HCT116 (cell line): ENCODE measurements around the gene ADGRG6. TPM values are rescaled to one million over a fixed set of nuclear protein-coding genes. Genes with fewer than 3 reads are reported as not detected.

ENCODE experiments used
- ATAC-seq: fragments of 200-7000 bp; cut with Tn5 transposase; 2 replicates; pipeline ENCODE4 v1.9.1; 2020; ENCODE audit warnings: mild to moderate bottlenecking, moderate library complexity
- BruUV-seq: library from RNA; stranded (reverse); fragments of 400-500 nt; replicated peaks from 2 replicates; lab custom pipeline; 2021; lab: Mats Ljungman, UMichigan
- CTCF ChIA-PET: fragments of 300-600 bp; sonication (Branson Sonifier 250); formaldehyde crosslinking; loops from one replicate; lab custom pipeline; 2021; ENCODE audit warnings: antibody characterized with exemption; lab: Charles Lee
- POLR2A ChIA-PET: fragments of 300-600, 350-600 bp; sonication (Branson Sonifier 250); formaldehyde crosslinking; loops from one replicate; lab custom pipeline; 2021; ENCODE audit warnings: antibody characterized with exemption; lab: Charles Lee
- RAD21 ChIA-PET, 2 experiments: fragments of 300-600 bp; sonication (Branson Sonifier 250); formaldehyde crosslinking; loops; one replicate each; lab custom pipeline; 2023; ENCODE audit warnings: low total read pairs in 2 of 2; ENCODE audit not compliant: uncharacterized antibody in 2 of 2, unreplicated experiment in 2 of 2, low non-redundant PET in 1 of 2; lab: Charles Lee
- DNase-seq: peaks from one replicate; pipeline ENCODE4 v3.0.0-alpha.2; 2010; ENCODE audit warnings: low read depth, low spot score
- H2AFZ ChIP-seq: fragments of 200-600 bp; shearing (Covaris generic), sonication (generic); 2 replicates; pipeline ENCODE4 v1.6.1; 2017; ENCODE audit warnings: low read depth, mixed run types, mixed read lengths, antibody characterized with exemption, low read length; ENCODE audit not compliant: poor library complexity, severe bottlenecking
- H3K27ac ChIP-seq: 2 replicates; pipeline ENCODE4 v1.5.1; 2012; ENCODE audit warnings: low read depth, low read length
- H3K27me3 ChIP-seq: fragments of 200-600 bp; sonication (generic); 2 replicates; pipeline ENCODE4 v1.6.1; 2016; ENCODE audit warnings: mixed run types, low read length, mixed read lengths; ENCODE audit not compliant: insufficient read depth
- H3K36me3 ChIP-seq, 2 experiments: fragments of 200-500 bp in 1 of 2; fragments of 200-600 bp in 1 of 2; sonication (Bioruptor generic) in 1 of 2; sonication (generic) in 1 of 2; 2 replicates each; pipeline versions ENCODE4 v1.5.1 to v1.6.1; 2014 to 2016; ENCODE audit warnings: low read length in 2 of 2, inconsistent platforms in 1 of 2, mixed read lengths in 1 of 2, mixed run types in 1 of 2; ENCODE audit not compliant: insufficient read depth in 2 of 2, control insufficient read depth in 1 of 2
- H3K4me1 ChIP-seq, 2 experiments: fragments of 200-600 bp in 1 of 2; sonication (generic) in 1 of 2; 2 replicates each; pipeline versions ENCODE4 v1.5.1 to v1.6.1; 2012 to 2017; ENCODE audit warnings: low read length in 2 of 2, inconsistent platforms in 1 of 2, mild to moderate bottlenecking in 1 of 2, mixed read lengths in 1 of 2, mixed run types in 1 of 2, moderate library complexity in 1 of 2; ENCODE audit not compliant: insufficient read depth in 2 of 2, control insufficient read depth in 1 of 2
- H3K4me2 ChIP-seq: fragments of 200-600 bp; sonication (generic); 2 replicates; pipeline ENCODE4 v1.6.1; 2017; ENCODE audit warnings: mixed run types, low read length, mixed read lengths
- H3K4me3 ChIP-seq, 2 experiments: fragments of 200-600 bp in 1 of 2; sonication (generic) in 1 of 2; replicated peaks in 1 of 2; 2 replicates each; pipeline ENCODE4 v1.5.1; 2011 to 2016; ENCODE audit warnings: low read length in 2 of 2, control low read depth in 1 of 2, low read depth in 1 of 2, mild to moderate bottlenecking in 1 of 2, mixed read lengths in 1 of 2, mixed run types in 1 of 2
- H3K79me2 ChIP-seq: fragments of 200-600 bp; sonication (generic); 2 replicates; pipeline ENCODE4 v1.6.1; 2017; ENCODE audit warnings: mild to moderate bottlenecking, mixed run types, low read length, moderate library complexity, mixed read lengths; ENCODE audit not compliant: insufficient read depth
- H3K9ac ChIP-seq: fragments of 200-600 bp; sonication (generic); 2 replicates; pipeline ENCODE4 v1.6.1; 2016; ENCODE audit warnings: low read length, mixed read lengths
- H3K9me2 ChIP-seq: fragments of 200-600 bp; sonication (generic), shearing (Covaris generic); 2 replicates; pipeline ENCODE4 v1.6.1; 2017; ENCODE audit warnings: mixed run types, mild to moderate bottlenecking, moderate library complexity; ENCODE audit not compliant: insufficient read depth
- H3K9me3 ChIP-seq, 2 experiments: fragments of 200-500 bp in 1 of 2; fragments of 200-600 bp in 1 of 2; sonication (Bioruptor generic) in 1 of 2; sonication (generic) in 1 of 2; 2 replicates each; pipeline ENCODE4 v1.6.1; 2014 to 2017; ENCODE audit warnings: low read length in 2 of 2, mixed read lengths in 2 of 2, inconsistent platforms in 1 of 2, low read depth in 1 of 2, mild to moderate bottlenecking in 1 of 2, mixed run types in 1 of 2, moderate library complexity in 1 of 2; ENCODE audit not compliant: control insufficient read depth in 1 of 2, insufficient read depth in 1 of 2
- H4K20me1 ChIP-seq: fragments of 200-600 bp; sonication (generic), shearing (Covaris generic); 2 replicates; pipeline ENCODE4 v1.6.1; 2017; ENCODE audit warnings: mixed run types, mild to moderate bottlenecking, moderate library complexity; ENCODE audit not compliant: insufficient read depth
- ATF3 ChIP-seq: IDR thresholded peaks from 2 replicates; pipeline ENCODE4 v1.6.1; 2012
- CEBPB ChIP-seq: IDR thresholded peaks from 2 replicates; pipeline ENCODE4 v1.6.1; 2012; ENCODE audit warnings: low read depth
- CTCF ChIP-seq, 3 experiments: fragments of 200-600 bp in 1 of 3; sonication (generic) in 1 of 3; IDR thresholded peaks in 2 of 3; conservative IDR thresholded peaks in 1 of 3; 2 replicates each; pipeline ENCODE4 v1.5.1; 2012 to 2017; ENCODE audit warnings: low read depth in 2 of 3, low read length in 2 of 3, antibody characterized with exemption in 1 of 3, borderline replicate concordance in 1 of 3, control low read depth in 1 of 3, mild to moderate bottlenecking in 1 of 3, mixed read lengths in 1 of 3, mixed run types in 1 of 3, moderate library complexity in 1 of 3; ENCODE audit not compliant: insufficient read depth in 1 of 3
- ELF1 ChIP-seq: IDR thresholded peaks from 2 replicates; pipeline ENCODE4 v1.6.1; 2012; ENCODE audit warnings: low read depth, borderline replicate concordance
- EZH2 ChIP-seq: fragments of 200-600 bp; sonication (generic); IDR thresholded peaks from 2 replicates; pipeline ENCODE4 v1.6.1; 2017; ENCODE audit warnings: antibody characterized with exemption, mixed run types
- EZH2phosphoT487 ChIP-seq: fragments of 200-600 bp; IDR thresholded peaks from 2 replicates; pipeline ENCODE4 v1.6.1; 2018; ENCODE audit warnings: antibody characterized with exemption, borderline replicate concordance
- FOSL1 ChIP-seq: IDR thresholded peaks from 2 replicates; pipeline ENCODE4 v1.6.1; 2012; ENCODE audit warnings: low read depth
- JUND ChIP-seq: IDR thresholded peaks from 2 replicates; pipeline ENCODE4 v1.6.1; 2012
- RAD21 ChIP-seq: IDR thresholded peaks from 2 replicates; pipeline ENCODE4 v1.6.1; 2012; ENCODE audit warnings: low read depth, mild to moderate bottlenecking
- REST ChIP-seq: IDR thresholded peaks from 2 replicates; pipeline ENCODE4 v1.6.1; 2012; ENCODE audit warnings: low read depth
- SIN3A ChIP-seq: IDR thresholded peaks from 2 replicates; pipeline ENCODE4 v1.6.1; 2012; ENCODE audit warnings: low read depth
- SP1 ChIP-seq: IDR thresholded peaks from 2 replicates; pipeline ENCODE4 v1.6.1; 2012; ENCODE audit warnings: low read depth
- SRF ChIP-seq: IDR thresholded peaks from 2 replicates; pipeline ENCODE4 v1.6.1; 2012; ENCODE audit warnings: low read depth
- TCF7L2 ChIP-seq: IDR thresholded peaks from 2 replicates; pipeline ENCODE4 v1.7.0; 2011; ENCODE audit warnings: borderline replicate concordance, inconsistent platforms; ENCODE audit not compliant: insufficient read depth, insufficient read length; ENCODE audit errors: extremely low read depth
- ZBTB33 ChIP-seq: IDR thresholded peaks from 2 replicates; pipeline ENCODE4 v1.6.1; 2011; ENCODE audit warnings: mild to moderate bottlenecking, low read length, moderate library complexity; ENCODE audit not compliant: insufficient replicate concordance; ENCODE audit errors: extremely low read depth
- ZFX ChIP-seq: fragments of 450-650 bp; IDR thresholded peaks from 2 replicates; pipeline ENCODE4 v1.6.1; 2017
- ZNF274 ChIP-seq: fragments of 200-500 bp; sonication (Bioruptor generic); IDR thresholded peaks from 2 replicates; pipeline ENCODE4 v1.6.1; 2014; ENCODE audit warnings: mild to moderate bottlenecking, low read depth, low read length, inconsistent platforms
- intact Hi-C: fragments of 100-400 bp; cut with micrococcal nuclease; formaldehyde crosslinking; loops from 2 replicates; pipeline ENCODE4 v1.10.0; 2022
- total RNA-seq: library from RNA; stranded (reverse); gene quantifications from one replicate; pipeline ENCODE4 v1.2.1, GENCODE V29; 2021; ENCODE audit not compliant: unreplicated experiment

ADGRG6 gene
- total RNA-seq, 1 experiment from 2014 or later = 67.9 TPM

- Histone ChIP-seq H3K36me3 (no peaks in the 10 kb centered on the region), H2AFZ (no peak overlapping the region), H3K9me3 (no peaks in the 10 kb centered on the region), H3K79me2 (peaks cover 43% of the 10 kb centered on the region), H3K4me1 (peaks cover 50 to 54% of the 10 kb centered on the region in 2 experiments), H3K9ac (no peak overlapping the region), H3K4me3 (no peak overlapping the region), H3K27me3 (no peaks in the 10 kb centered on the region), H4K20me1 (no peaks in the 10 kb centered on the region), H3K4me2 (no peak overlapping the region; the same call in 1 of the 2 replicates), H3K9me2 (no peaks in the 10 kb centered on the region), H3K27ac (no peak overlapping the region)
- ChIA-PET RAD21 (no interaction called here), POLR2A (no interaction called here), CTCF (no interaction called here)
- no peak for ATAC-seq
- intact Hi-C loops = no loop called here
- no TSS peak for BruUV-seq
- DNase-seq = no peak
- TF ChIP-seq ELF1 (no peak), SRF (no peak), JUND (no peak), ZFX (no peak), SP1 (no peak), ZBTB33 (no peak), REST (no peak), ATF3 (no peak), TCF7L2 (no peak), EZH2phosphoT487 (no peak), CEBPB (no peak), CTCF (IDR thresholded peaks at IDR 0.05 in 2 of 3, conservative IDR thresholded peaks at IDR 0.05 in 1 of 3; ENCODE audit: borderline replicate concordance in 1 of 3, insufficient read depth in 1 of 3, low read depth in 2 of 3, low read length in 2 of 3) (no peak), EZH2 (no peak), ZNF274 (no peak), RAD21 (no peak), FOSL1 (no peak), SIN3A (no peak)
These were observed 79.4 kb downstream of the ADGRG6 start for GRCh38 chr6:142381181-142381580.
